Omental fat pad (tissue), 4 donors: Measurements from ENCODE around the gene DRD4. TPM values are rescaled to one million over a fixed set of nuclear protein-coding genes. Genes with fewer than 3 reads are reported as not detected.
"Not testable (repeated sequence)": the region's sequence is repeated elsewhere in the genome, so short reads cannot be mapped to it uniquely, and the experiment has no call there.

ENCODE experiments used
- ATAC-seq: fragments of 150-250 bp; one replicate; pipeline ENCODE4 v1.9.1; 2016; ENCODE audit warnings: mild to moderate bottlenecking, moderate library complexity; ENCODE audit not compliant: low FRiP score
- DNase-seq: peaks from one replicate; pipeline ENCODE4 v3.0.0-alpha.2; 2019; ENCODE audit warnings: low spot score
- total RNA-seq, 4 donors: library from RNA; depleted of rRNA; stranded (reverse); fragments of >200 nt; gene quantifications; one replicate each; pipeline ENCODE4 v1.1.0, GENCODE V29; 2016
- TF ChIP-seq, protein P1 (sequence below), 3 donors: fragments of 450-650 bp; IDR thresholded peaks; one replicate each; pipeline ENCODE4 v1.5.1; 2016 to 2017; ENCODE audit warnings: antibody characterized with exemption in 3 of 3, mild to moderate bottlenecking in 3 of 3, moderate library complexity in 2 of 3

DRD4 gene
- total RNA-seq, 4 donors from 2014 or later, result 0.50 TPM; not detected in 3

DNA sequence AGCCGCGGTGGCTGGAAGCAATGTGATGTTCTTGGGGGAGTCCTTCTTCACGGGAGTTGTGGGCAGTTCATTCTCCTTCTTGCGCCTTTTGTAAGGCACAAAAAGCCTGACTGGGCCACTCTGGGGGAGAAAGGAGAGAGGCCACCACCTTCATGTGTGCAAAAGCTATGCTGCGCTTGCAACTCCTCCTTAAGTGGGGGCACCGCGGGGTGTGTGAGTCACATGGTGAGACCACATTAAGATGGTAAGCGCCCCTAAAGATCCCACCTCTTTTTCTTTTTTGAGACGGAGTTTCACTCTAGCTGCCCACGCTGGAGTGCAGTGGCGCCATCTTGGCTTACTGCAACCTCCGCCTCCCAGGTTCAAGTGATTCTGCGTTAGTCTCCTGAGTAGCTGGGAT is 43.9 kb downstream of the DRD4 start:
- TF ChIP-seq, protein P1, sequence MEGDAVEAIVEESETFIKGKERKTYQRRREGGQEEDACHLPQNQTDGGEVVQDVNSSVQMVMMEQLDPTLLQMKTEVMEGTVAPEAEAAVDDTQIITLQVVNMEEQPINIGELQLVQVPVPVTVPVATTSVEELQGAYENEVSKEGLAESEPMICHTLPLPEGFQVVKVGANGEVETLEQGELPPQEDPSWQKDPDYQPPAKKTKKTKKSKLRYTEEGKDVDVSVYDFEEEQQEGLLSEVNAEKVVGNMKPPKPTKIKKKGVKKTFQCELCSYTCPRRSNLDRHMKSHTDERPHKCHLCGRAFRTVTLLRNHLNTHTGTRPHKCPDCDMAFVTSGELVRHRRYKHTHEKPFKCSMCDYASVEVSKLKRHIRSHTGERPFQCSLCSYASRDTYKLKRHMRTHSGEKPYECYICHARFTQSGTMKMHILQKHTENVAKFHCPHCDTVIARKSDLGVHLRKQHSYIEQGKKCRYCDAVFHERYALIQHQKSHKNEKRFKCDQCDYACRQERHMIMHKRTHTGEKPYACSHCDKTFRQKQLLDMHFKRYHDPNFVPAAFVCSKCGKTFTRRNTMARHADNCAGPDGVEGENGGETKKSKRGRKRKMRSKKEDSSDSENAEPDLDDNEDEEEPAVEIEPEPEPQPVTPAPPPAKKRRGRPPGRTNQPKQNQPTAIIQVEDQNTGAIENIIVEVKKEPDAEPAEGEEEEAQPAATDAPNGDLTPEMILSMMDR (IDR thresholded peaks at IDR 0.05), result no peak
- DNase-seq (no peak), ATAC-seq (no peak)

DNA sequence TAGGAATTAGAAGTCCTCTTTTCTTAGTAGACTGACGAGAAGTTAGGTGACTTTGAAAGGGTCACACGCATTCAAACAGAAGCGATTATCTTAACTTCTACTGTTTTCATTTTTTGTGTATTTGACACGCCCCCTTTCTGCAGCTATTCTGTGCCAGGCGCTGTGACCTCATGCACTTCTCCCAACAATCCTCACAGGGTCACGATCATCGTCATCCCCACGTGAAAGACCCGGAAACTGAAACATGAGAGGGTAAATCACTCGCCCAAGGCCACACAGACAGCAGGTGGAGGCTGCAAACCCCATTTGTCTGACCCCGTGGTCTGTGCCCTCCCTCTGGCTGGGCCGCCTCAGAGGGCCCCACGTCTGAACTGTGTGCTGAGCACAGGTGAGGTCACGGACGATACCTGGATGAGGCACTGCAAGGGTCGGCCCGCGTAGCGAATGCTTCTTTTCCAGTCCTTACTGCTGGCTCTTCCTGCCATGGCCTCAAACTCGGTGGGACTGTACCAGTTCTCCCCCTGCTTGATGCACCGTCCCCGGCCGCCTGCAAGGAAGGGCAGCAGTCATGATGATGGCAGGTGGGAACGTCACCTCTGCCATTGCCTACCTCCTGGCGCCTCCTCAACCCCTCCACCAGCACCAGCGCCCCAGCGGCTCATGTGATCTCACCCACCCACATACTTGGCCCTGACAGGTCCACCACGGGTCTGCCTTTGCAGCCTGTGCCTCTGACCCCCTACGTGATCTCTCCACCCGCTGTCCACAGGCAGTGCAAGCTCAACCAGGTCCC is 49.6 kb downstream of the DRD4 start:
- TF ChIP-seq, protein P1 (IDR thresholded peaks at IDR 0.05), result no peak
- ATAC-seq (no peak), DNase-seq (no peak)

DNA sequence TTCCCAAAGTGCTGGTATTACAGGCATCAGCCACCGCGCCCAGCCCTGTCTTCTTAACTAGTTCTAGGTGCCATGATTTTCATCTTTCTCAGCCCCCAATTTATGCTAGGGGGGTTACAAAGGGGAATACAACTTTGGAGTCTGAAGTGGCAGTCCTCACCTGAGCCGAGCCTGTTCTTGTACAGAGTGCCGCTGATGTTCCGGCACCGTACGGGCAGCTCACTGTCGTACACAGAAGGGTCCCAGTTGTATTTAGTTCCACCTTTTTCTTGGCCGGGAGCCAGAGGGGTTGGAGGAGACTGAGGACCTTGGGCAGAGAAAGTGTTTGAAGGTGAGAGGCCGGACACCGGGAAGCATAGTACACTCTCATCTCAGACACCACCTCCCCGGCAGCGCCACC is 50.7 kb downstream of the DRD4 start:
- no peak for DNase-seq
- TF ChIP-seq, protein P1 (IDR thresholded peaks at IDR 0.05), result no peak
- ATAC-seq, result no peak

DNA sequence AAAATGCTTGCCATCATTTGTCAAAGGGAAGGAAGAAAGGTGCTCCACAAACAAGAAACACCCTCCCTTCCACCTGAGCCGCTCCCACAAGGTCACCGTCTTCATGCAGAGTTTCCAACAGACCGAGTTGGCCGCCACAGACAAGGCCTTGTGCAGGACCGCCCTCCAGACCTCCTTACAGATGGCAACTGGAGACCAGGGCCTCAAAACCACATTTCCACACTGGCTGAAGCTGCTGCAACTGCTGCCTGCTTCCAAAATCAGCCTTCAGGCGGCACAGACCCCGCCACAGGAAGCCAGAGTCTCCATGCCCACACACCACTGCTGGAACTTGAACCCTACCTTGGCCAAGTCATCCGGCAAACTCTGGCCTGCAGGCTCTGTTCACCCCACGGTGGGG is 51.6 kb downstream of the DRD4 start:
- ATAC-seq, result no peak
- DNase-seq, result no peak
- TF ChIP-seq, protein P1 (IDR thresholded peaks at IDR 0.05), result no peak

DNA sequence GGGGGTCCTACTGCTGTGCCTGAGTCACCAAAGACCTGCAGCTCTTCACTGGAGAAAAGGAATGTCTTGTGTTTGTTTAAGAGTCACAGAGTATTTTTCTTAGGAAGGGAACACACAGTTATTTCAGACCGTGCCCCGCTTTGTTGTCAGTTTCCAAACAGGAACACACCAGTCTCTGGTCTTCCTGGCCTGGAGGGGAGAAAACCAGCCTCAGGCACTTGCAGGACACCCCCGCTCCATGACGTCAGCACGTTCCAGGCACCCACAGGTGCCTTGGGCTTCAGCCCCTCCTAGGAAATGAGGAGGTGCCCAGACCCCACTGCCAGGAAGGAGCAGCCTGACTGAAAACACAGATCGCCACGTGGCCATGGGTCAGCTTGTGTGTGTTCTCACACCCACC is 52.6 kb downstream of the DRD4 start:
- no peak for ATAC-seq
- TF ChIP-seq, protein P1 (IDR thresholded peaks at IDR 0.05), result no peak
- DNase-seq, result no peak

DNA sequence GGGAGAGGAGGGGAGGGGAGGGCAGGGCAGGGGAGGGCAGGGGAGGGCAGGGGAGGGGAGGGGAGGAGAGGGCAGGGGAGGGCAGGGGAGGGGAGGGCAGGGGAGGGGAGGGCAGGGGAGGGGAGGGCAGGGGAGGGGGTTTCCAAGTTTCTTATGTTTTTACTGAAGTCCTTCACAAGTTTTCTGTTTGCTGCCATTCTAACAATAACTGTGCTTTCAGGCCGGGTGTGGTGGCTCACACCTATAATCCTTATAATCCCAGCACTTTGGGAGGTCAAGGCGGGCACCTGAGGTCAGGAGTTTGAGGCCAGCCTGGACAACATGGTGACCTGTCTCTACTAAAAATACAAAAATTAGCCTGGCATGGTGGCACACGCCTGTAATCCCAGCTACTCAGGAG is 53.2 kb downstream of the DRD4 start:
- not testable (repeated sequence) for DNase-seq, ATAC-seq

Other genes with a start within 250 kb of the DRD4 start
- gene PKP3, start 243.1 kb upstream of the DRD4 start, total RNA-seq, result under 1 TPM in 3 of 4 donors, not detected in 1; 0.09 to 0.96 (median 0.95) TPM
- 10 to 100 TPM; 17.6 to 42.1 (median 31.0) TPM for gene SIGIRR, start 222.3 kb upstream of the DRD4 start, total RNA-seq
- gene ANO9, start 195.3 kb upstream of the DRD4 start, total RNA-seq, result 1 to 10 TPM in 3 of 4 donors, under 1 TPM in 1; 0.79 to 3.6 (median 3.1) TPM
- gene PTDSS2, start 187.0 kb upstream of the DRD4 start, total RNA-seq, result 10 to 100 TPM; 33.0 to 45.2 (median 39.0) TPM
- 100 to 1,000 TPM; 218 to 259 (median 230) TPM for gene RNH1, start 130.0 kb upstream of the DRD4 start, total RNA-seq
- 10 to 100 TPM; 30.1 to 44.9 (median 35.0) TPM for gene HRAS, start 101.7 kb upstream of the DRD4 start, total RNA-seq
- under 1 TPM in 3 of 4 donors, not detected in 1; 0.24 to 0.38 (median 0.32) TPM for gene LRRC56, start 99.7 kb upstream of the DRD4 start, total RNA-seq
- gene LMNTD2, start 76.5 kb upstream of the DRD4 start, total RNA-seq, result 1 to 10 TPM in 3 of 4 donors, under 1 TPM in 1; 0.95 to 5.5 (median 1.7) TPM
- gene RASSF7, start 76.3 kb upstream of the DRD4 start, total RNA-seq, result 10 to 100 TPM in 3 of 4 donors, 1 to 10 TPM in 1; 9.1 to 31.8 (median 13.4) TPM
- gene PHRF1, start 60.8 kb upstream of the DRD4 start, total RNA-seq, result 10 to 100 TPM; 14.7 to 34.9 (median 22.4) TPM
- gene IRF7, start 21.3 kb upstream of the DRD4 start, total RNA-seq, result 10 to 100 TPM; 15.4 to 56.8 (median 35.6) TPM
- gene CDHR5, start 12.3 kb upstream of the DRD4 start, total RNA-seq, result not detected
- gene SCT, start 10.1 kb upstream of the DRD4 start, total RNA-seq, result not detected
- 10 to 100 TPM; 20.3 to 29.0 (median 23.0) TPM for gene DEAF1, start 58.0 kb downstream of the DRD4 start, total RNA-seq
- 10 to 100 TPM; 16.9 to 31.5 (median 21.1) TPM for gene TMEM80, start 58.5 kb downstream of the DRD4 start, total RNA-seq
- gene EPS8L2, start 69.0 kb downstream of the DRD4 start, total RNA-seq, result 10 to 100 TPM; 14.1 to 27.6 (median 22.3) TPM
- 100 to 1,000 TPM; 183 to 295 (median 239) TPM for gene TALDO1, start 110.2 kb downstream of the DRD4 start, total RNA-seq
- gene GATD1, start 140.2 kb downstream of the DRD4 start, total RNA-seq, result 10 to 100 TPM; 12.5 to 19.8 (median 15.1) TPM
- not detected for gene CEND1, start 152.8 kb downstream of the DRD4 start, total RNA-seq
- 10 to 100 TPM in 3 of 4 donors, 1 to 10 TPM in 1; 7.5 to 21.9 (median 12.7) TPM for gene SLC25A22, start 161.0 kb downstream of the DRD4 start, total RNA-seq
- gene PIDD1, start 168.0 kb downstream of the DRD4 start, total RNA-seq, result 10 to 100 TPM in 1 of 4 donors, 1 to 10 TPM in 3; 7.1 to 22.9 (median 8.3) TPM
- 1,000 to 10,000 TPM in 1 of 4 donors, 100 to 1,000 TPM in 3; 555 to 1,150 (median 858) TPM for gene RPLP2, start 172.7 kb downstream of the DRD4 start, total RNA-seq
- gene PNPLA2, start 181.6 kb downstream of the DRD4 start, total RNA-seq, result 100 to 1,000 TPM; 256 to 543 (median 355) TPM
- gene CRACR2B, start 190.7 kb downstream of the DRD4 start, total RNA-seq, result 10 to 100 TPM in 1 of 4 donors, 1 to 10 TPM in 3; 6.3 to 39.7 (median 6.9) TPM
- gene CD151, start 195.7 kb downstream of the DRD4 start, total RNA-seq, result 100 to 1,000 TPM; 328 to 675 (median 614) TPM
- 100 to 1,000 TPM in 3 of 4 donors, 10 to 100 TPM in 1; 95.5 to 165 (median 110) TPM for gene POLR2L, start 205.3 kb downstream of the DRD4 start, total RNA-seq
- 100 to 1,000 TPM; 145 to 234 (median 175) TPM for gene TSPAN4, start 205.6 kb downstream of the DRD4 start, total RNA-seq